H1 (cell line): ENCODE measurements around the gene ARPC2.

Experiments used
- CBX5 ChIP-seq: fragments of 300-800, 300-1000 bp; sonication (generic); IDR thresholded peaks from 2 replicates; pipeline ENCODE4 v1.7.1; 2016; ENCODE audit warnings: antibody characterized with exemption, low read length, low read depth
- EZH2 ChIP-seq: fragments of 200-600 bp; sonication (generic); IDR thresholded peaks from 2 replicates; pipeline ENCODE4 v1.7.1; 2012; ENCODE audit warnings: low read depth, mild to moderate bottlenecking, moderate library complexity, low read length, inconsistent platforms; ENCODE audit not compliant: severe bottlenecking
- HDAC6 ChIP-seq: IDR thresholded peaks from one replicate; pipeline ENCODE4 v1.7.1; 2012; ENCODE audit warnings: low read depth, mild to moderate bottlenecking, inconsistent platforms, low read length, moderate library complexity
- POLR2AphosphoS5 ChIP-seq: IDR thresholded peaks from 2 replicates; pipeline ENCODE4 v1.6.1; 2011; ENCODE audit warnings: low read depth, low read length
- TF ChIP-seq, protein P1 (sequence below), 3 experiments: IDR thresholded peaks; 1 replicate in 2 of 3; 2 replicates in 1 of 3; pipeline versions ENCODE4 v1.5.1 to v1.6.1; 2011; ENCODE audit warnings: low read length in 3 of 3, mild to moderate bottlenecking in 3 of 3, inconsistent platforms in 2 of 3, low read depth in 1 of 3, moderate library complexity in 1 of 3; ENCODE audit not compliant: insufficient read depth in 1 of 3; ENCODE audit errors: control extremely low read depth in 1 of 3

DNA sequence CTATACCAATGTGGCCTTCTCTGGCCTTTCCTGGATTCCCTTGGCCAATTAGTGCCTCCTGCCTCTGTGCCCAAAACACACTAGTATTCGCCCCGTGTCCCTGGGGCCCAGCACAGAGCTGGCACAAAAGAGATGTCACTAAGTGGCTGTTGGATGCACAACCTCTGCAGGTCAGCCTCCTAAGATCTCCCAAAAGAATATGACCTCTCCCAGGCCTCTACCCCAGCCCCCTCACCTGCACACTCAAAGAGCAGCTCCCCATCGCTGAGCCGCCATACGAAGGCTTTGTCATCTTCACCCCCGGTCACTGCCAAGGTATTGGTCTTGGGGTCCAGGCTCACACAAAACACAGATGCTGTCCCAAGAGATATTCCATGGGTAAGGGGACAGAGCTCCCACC, 50.3 kb downstream of the ARPC2 start:
- TF ChIP-seq POLR2AphosphoS5 (no peak), HDAC6 (no peak), CBX5 (no peak), EZH2 (no peak)
- TF ChIP-seq, protein P1, sequence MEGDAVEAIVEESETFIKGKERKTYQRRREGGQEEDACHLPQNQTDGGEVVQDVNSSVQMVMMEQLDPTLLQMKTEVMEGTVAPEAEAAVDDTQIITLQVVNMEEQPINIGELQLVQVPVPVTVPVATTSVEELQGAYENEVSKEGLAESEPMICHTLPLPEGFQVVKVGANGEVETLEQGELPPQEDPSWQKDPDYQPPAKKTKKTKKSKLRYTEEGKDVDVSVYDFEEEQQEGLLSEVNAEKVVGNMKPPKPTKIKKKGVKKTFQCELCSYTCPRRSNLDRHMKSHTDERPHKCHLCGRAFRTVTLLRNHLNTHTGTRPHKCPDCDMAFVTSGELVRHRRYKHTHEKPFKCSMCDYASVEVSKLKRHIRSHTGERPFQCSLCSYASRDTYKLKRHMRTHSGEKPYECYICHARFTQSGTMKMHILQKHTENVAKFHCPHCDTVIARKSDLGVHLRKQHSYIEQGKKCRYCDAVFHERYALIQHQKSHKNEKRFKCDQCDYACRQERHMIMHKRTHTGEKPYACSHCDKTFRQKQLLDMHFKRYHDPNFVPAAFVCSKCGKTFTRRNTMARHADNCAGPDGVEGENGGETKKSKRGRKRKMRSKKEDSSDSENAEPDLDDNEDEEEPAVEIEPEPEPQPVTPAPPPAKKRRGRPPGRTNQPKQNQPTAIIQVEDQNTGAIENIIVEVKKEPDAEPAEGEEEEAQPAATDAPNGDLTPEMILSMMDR (IDR thresholded peaks at IDR 0.05; ENCODE audit: control extremely low read depth in 1 of 3, insufficient read depth in 1 of 3, low read depth in 1 of 3, low read length in 3 of 3) = no peak
